HG02840 (cell line): ENCODE data around the gene HOXA3.

Experiments used
- ATAC-seq: cut with Tn5 transposase; IDR thresholded peaks from one replicate; pipeline ENCODE4 v1.9.1; 2021; ENCODE audit warnings: mild to moderate bottlenecking, moderate library complexity, moderate number of reproducible peaks; ENCODE audit not compliant: unreplicated experiment, low FRiP score

The HOXA3 gene

DNA sequence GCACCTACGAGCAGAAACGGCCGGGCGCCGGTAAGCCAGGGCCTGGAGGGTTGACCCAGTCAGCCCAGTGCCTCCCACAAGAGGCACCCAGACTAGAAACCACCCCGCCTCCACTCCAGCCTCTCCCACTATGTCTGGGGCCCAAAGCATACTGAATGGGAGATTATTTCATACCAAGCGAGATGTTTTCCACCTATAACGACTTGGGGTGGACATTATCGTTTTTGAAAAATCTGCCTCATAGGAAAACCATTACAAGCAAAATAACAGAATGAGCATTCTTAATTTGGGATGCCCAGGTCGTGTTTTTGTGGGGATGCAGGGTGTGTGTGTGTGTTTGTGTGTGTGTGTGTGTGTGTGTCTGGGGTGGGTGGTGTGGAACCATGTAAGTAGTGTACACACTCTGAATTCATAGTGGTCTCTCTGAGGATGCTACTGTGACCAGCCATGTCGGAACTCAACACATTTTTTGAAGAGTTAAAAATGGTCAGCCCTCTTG is 6.4 kb downstream of the HOXA3 start:
- no peak for ATAC-seq

DNA sequence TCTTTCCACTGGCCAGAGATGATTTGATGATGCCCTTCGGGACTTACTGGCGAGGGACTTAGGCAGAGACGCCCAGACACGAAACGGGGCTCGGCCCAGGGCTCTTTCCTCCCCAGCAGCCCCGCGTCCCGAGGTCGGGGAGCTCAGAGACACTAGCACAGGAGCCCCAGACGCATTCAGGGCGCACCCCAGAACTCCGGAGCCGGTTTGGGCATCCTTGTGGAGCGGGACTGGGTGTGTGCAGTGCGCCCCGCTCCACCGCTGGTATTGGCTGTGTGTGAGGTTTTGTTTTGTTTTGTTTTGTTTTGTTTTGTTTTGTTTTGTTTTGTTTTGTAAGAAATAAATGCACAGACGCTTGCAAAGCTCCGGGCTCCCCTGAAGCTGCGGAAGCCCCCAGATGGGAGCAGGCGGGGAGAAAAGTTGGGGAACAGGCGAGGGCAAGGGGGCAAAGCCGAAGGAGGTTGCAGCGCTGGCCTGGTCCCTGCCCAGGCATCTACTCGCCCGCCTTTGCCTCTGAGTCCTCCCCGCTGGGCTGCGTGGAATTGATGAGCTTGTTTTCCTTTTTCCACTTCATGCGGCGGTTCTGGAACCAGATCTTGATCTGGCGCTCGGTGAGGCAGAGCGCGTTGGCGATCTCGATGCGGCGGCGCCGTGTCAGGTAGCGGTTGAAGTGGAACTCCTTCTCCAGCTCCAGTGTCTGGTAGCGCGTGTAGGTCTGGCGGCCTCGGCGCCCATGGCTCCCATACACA is 7.0 kb downstream of the HOXA3 start:
- no peak for ATAC-seq

DNA sequence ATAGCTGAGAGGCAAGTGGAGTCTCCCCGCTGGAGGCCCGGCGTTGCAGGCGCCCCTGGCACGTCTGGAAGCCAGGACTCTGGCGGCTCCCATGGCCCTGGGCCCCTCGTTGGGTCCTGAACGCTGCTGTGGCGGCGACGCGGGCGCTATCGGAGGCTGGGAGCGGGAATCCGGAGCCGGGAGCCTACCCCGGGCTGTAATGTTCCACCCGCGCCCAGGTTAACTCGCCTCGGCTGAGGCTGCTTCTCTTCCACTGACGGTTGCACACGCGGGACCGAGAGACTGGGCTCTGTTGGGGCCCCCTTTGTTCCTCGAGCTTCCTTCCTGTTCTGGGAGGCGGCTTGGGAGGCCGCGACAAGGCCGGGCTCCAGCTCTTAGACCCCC is 7.6 kb downstream of the HOXA3 start:
- no peak for ATAC-seq

DNA sequence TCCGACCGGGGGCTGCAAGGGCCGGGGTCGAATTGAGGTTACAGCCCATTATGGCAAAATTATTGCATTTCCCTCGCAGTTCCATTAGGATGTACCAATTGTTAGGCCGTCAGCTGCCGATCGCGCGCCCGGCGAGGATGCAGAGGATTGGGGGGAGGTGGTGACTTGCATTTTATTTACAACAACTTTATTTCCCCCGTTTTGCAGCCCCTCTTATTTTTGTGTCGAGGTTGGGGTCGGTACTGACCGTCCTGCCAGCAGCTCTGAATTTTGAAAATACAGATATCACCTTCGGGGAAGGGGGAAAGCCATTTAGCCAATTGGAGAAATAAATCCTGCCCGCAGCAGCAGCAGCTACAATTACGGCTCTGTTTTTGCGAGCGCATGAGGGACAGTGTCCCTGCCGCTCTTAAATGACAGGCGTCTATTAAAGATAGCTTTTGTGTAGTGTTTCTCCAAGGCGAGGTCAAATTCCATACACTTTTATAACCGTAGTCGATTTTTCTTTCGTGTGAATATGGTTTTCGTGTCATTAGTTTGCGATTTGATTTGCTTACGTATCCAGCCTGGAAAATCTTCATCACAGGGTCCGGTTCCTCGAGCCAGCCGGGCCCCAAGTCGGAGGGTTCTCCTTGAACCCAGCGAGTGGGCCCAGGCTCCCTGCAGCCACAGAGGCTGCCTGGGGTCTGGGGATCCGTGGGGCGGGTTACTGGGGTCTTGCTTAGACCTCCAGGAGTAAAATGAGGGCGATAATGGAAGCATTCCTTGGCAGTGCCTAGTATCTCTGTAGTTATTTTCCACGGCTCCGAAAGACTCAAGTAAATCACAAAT is 8.2 kb downstream of the HOXA3 start:
- ATAC-seq = no peak

DNA sequence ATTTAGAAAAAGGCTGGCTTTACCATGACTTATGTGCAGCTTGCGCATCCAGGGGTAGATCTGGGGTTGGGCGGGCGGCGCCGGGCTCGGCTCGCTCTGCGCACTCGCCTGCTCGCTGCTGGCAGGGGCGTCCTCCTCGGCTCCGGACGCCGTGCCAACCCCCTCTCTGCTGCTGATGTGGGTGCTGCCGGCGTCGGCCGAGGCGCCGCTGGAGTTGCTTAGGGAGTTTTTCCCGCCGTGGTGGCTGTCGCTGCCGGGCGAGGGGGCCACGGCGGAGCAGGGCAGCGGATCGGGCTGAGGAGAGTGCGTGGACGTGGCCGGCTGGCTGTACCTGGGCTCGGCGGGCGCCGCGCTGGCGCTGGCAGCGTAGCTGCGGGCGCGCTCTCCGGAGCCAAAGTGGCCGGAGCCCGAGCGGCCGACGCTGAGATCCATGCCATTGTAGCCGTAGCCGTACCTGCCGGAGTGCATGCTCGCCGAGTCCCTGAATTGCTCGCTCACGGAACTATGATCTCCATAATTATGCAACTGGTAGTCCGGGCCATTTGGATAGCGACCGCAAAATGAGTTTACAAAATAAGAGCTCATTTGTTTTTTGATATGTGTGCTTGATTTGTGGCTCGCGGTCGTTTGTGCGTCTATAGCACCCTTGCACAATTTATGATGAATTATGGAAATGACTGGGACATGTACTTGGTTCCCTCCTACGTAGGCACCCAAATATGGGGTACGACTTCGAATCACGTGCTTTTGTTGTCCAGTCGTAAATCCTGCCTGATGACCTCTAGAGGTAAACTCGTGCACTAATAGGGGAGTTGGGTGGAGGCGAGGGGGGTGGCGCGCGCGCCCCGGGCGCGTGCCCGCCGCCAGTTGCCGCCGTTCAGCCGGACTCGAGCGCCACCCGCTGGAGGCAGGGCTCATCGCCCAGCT is 9.1 kb downstream of the HOXA3 start, which contains the start of gene HOXA5:
TSS of gene HOXA5 (minus strand) at position 659 of the 927 bp plus-strand sequence. CDS start at position 585, 74 bp downstream.
- no peak for ATAC-seq

DNA sequence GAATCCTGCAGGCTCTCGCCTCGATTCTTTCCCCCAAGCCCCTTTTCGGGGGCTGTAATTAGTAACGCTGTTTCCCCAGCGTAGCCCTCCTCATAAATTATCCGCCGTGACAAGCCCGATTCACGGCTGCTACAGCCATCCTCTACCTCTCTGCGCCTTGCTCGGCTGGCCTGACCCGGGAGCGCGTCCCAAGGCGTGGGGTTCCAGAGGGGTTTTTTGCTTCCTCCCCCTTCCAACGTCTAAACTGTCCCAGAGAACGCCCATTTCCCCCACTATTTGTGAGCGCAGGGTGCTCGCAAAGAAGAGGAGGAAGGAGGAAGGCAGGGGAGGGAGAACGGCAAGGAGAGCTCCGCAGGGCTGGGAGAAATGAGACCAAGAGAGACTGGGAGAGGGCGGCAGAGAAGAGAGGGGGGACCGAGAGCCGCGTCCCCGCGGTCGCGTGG is 9.8 kb downstream of the HOXA3 start:
- ATAC-seq = no peak

DNA sequence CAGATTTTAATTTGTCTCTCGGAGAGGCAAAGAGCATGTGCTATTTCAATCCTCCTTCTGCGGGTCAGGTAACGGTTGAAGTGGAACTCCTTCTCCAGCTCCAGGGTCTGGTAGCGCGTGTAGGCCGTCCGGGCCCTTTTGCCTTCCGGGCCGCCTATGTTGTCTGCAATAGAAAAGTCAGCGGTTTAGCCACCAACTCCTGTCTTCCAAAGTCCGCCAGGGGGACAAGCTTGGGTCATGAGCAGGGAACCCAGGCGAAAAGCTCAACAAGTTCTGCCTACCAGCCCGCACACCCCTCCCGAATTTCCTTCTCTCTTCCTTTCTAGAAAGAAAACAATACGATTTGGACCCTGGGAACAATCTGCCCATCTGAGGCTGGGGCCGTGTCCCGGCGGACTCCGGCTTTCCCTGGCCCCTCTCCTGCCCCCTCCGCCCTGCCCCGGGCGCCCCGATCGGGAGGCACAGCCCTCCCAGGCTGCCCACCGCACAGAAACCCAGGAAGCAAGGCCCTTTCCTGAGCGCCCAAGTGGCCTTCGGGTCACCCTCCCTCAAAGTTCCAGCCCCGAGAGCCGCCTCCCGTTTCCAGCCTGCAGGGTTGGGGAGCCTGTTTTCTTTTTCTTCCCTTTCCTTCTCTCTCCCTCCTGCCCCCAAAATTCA is 10.3 kb downstream of the HOXA3 start:
- no peak for ATAC-seq

DNA sequence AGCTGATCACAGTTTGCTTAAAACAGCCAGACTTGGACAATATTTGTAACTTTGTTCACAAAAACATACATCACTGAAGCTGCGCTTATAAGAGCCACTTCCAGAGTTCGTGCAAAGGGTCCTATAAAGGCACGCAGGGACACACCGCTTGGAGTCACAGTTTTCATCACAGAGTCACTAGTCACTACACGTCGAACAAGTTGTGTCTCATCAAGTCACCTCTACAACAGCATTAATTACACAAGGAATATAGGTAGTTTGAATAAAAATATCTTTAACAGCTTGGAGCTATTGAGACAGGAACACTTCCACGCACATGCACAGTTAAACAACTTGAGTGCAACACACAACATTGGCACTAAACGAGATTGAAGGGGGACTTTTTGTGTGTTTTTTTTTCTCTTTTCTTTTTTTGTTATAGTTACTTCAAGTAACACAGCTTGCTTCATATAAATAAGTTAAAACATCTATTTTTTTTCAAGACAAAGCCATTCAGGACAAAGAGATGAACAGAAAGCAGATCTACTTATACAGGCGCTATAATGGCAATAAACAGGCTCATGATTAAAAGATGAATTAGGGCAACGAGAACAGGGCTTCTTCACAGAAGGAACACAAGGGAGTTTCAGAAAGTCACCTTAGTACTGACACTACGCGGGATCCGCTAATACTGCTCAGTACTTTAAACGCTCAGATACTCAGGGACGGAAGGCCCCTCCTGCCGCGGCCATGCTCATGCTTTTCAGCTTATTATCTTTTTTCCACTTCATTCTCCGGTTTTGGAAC is 11.1 kb downstream of the HOXA3 start:
- no peak for ATAC-seq

DNA sequence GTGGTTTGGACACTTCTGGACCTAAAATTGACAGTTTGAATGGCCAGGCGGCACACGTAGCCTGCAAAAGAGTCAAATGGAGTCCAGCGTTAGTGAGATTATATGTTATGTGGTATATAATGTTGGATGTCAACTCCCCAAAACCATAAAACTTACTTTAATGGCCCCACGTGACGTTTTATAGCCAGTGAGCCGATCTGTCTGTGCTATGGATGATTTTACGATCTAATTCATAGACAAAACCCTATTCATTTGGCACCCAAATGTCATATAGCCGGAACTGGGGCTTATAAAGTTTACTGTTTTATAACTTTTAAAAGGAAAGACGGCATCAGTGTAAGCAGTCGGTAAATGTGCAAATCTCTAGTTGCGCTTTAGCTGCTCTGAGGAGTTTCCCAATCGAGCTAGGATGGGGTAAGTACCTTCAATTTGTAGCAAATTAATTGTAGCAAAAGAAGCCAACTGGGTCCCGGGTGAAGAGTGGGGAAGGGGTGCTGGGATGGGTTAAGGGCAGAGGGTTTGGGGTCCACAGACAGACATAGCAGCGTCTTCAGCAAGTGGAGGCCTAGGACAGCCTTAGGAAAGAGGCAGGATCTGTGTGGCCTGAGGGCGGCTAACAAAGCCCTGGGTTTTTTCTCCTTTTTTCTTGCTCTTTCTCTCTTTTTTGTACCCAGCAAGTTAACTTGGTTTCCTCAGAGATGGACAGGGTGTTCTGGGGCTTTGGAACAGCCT is 12.1 kb downstream of the HOXA3 start:
- ATAC-seq = no peak

DNA sequence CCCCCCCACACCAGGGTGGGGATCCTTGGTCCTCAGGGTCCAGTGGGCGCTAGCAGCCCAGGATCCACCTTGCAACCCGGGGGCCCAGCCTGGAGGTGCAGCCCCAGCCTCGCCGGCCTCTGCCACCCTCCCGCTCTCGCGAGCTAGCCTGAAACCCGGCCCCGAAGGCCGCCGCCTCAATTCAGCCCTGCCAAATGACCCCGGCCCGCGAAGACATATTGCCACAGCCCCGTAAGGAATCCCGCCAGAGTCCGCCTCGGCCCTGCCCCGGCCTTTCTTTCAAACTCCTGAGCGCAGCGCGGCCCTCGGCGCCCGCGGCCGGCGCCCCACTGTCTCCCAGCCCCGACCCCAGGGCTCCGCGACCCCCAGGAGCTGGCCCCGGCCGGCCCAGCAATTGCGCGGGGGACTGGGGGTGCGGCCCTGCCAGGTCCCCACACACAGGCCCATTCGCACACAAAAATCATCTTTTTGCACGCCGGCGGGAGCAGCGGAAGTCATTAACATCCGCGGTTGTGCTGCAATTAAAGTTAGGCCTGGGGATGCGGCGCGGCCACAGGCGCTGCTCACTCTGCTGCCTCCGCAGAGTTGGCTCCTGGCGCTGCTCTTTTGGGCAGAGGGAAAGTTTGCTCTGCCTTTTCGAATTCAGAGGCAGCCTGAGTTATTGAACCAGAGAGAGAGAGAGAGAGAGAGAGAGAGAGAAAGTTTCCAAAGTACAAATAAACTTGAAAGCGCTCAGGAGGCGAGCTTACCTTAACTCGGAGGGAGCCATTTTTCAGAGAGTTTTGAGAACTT is 12.9 kb downstream of the HOXA3 start:
- ATAC-seq = no peak

DNA sequence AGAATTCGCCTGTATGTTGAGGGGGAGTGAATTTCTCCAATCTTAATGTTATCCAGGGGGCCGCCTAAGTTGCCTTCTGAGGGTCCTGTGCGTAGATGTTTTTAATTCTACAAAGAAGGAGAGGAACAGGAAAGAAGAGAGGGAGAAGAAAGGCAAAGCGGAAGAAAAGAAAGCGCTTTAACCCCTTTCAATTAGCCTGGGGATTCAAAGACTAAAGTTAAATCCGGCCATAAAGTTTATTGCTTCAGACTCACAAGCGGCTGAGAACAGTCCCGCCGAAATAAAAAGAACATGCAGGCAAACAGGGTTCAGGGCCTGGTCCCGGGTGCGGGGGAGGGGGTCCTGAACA is 13.4 kb downstream of the HOXA3 start:
- ATAC-seq = no peak

DNA sequence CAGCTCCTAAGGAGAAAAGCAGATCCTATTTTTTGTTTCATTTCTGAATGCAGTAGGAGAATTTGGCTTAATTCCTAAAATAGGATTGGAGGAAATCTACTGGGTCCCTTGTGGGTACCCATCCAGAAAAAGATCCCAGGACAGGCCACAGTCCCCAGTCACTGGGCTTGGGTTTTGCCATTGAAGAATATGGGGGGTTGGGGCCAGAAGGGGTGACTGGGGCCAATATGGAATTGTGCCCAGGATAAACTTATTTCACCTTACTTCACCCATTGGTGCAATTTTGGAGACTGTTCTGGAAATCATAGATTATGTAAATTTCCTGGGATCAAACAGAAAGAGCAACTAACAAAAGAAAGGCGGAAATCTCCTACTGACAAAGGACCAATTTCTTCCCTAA is 13.9 kb downstream of the HOXA3 start:
- ATAC-seq = no peak

DNA sequence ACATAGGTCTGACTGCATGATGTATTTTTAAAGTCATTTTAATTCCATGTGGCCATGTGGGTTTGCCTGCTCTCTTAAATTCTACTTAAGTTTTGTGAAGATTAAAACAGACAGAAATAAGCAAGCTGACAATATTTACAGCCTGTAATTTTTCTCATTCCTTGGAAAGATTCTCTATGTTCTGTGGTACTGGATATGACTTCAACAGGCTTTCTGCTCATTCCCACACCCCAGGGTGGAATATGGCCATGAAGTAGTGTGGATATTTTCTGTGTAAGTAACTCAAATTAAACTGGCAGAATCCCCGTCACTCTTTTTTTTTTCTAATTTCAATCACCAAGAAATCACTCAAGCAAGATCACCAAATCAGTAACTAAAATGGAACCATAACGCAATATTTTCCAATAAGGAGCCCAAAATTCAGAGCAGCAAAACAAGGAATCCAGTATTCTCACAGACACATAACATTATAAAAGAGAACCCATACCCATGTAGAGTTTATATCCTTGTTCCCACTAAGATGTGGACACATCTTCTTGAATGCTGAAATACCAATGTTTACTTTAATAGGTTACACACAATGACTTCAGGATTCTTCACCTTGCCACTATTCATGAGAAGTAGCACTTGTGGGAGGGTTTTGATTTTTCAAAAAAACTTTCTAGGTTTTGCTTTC is 14.6 kb downstream of the HOXA3 start:
- ATAC-seq = no peak

DNA sequence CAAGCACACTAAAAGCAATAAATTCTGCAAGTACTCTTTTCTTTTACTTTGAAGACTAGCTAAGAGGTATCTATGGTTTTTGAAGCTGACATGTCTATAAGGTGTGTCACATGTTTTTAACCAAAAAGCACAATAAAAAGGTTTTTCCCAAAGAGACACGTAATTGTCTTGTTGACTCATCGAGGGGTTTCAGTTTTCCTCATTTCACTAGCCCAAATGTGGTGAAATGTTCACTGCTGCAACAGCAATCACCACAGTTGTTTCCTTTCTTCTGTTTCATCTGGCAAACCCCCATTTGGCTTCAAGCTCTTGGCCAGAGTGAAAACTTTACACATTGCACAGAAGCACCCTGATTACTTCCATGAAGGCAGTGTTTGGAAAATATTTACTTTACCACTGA is 18.0 kb downstream of the HOXA3 start:
- no peak for ATAC-seq

DNA sequence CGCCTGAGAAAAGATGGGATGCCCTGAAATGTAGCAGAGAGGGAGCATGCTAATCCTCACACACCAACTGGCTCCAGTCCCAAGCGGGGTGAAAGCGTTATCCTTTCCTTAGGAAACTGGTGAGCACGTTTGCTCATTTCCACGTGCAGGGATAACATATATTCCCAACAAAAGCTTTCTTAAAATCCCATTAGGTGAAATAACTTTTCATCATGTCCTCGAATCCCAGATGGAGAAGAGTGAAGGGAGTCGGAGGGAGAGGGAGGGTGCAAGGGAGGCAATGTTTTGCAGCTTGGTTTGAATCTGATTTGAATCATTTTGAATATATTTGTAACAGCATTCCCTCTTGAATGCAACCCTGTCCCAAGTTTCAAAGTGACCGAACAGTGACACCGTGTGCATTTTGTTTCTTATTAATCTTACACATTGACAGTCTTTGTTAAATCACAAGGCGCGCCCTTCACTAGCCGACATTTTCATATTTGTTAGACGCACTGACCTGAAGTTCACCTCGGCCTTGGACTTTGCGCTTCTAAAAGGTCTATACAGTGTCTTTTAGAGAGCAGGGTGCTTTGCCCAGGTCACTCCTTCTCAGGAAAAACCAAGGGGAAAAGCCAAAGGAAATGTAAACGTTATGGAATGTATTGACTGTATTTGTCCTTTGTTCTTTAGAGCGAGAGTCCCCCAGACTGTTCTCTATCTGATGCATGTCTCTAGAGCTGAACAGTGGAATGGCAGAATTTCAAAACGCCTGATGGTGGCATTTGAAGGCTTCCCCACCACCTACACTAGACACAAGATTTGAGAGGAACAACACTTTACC is 18.8 kb downstream of the HOXA3 start:
- no peak for ATAC-seq

DNA sequence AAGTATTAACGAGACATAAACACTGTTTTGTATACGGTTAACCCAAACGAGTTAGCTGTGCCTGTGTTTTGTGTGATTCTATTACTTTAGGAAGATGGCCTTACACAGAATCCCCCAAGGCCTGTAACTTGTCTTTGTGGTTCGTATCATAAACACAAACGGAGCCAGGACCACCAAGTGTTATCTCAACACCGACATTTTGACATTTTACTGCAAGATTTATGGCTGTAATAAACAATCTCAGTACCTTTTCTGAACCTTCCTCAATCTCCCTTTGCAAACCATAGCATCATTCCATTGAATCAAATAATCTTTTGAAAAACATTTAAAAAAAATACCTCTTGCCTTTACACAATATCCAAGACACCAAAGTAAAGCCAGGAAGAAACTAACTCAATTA is 19.4 kb downstream of the HOXA3 start:
- no peak for ATAC-seq

DNA sequence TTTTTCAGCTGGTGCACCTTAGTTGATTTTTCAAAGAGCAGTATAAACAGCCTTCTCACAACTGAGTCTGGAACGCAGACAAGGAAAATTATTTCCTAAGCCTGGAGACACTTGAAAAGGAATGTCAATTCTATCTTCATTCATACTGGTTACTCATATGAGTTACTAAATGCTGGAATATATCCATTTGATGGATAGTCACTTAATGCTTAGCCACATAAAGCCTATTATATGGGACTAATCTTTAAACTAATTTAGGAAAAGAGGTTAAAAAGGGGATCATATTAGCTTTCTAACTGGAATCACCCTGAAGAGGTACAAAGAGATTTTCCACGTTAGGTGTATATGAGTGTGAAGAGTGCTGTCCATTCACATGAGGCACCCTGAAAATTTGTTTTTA is 20.2 kb downstream of the HOXA3 start:
- no peak for ATAC-seq
